Upper lobe of left lung (tissue), 4 donors: ENCODE measurements around the gene ANKRD63.

Experiments used
- POLR2AphosphoS5 ChIP-seq, 2 donors: sonication (generic); formaldehyde crosslinking; IDR thresholded peaks; one replicate each; pipeline ENCODE4 v1.5.1; 2017; ENCODE audit warnings: antibody characterized with exemption in 2 of 2
- TF ChIP-seq, protein P1 (sequence below), 6 experiments: fragments of 450-650 bp in 4 of 6; fragments of 200-600 bp in 2 of 6; sonication (generic) in 2 of 6; IDR thresholded peaks; one replicate each; pipeline ENCODE4 v1.5.1; 2016 to 2019; ENCODE audit warnings: antibody characterized with exemption in 6 of 6

DNA sequence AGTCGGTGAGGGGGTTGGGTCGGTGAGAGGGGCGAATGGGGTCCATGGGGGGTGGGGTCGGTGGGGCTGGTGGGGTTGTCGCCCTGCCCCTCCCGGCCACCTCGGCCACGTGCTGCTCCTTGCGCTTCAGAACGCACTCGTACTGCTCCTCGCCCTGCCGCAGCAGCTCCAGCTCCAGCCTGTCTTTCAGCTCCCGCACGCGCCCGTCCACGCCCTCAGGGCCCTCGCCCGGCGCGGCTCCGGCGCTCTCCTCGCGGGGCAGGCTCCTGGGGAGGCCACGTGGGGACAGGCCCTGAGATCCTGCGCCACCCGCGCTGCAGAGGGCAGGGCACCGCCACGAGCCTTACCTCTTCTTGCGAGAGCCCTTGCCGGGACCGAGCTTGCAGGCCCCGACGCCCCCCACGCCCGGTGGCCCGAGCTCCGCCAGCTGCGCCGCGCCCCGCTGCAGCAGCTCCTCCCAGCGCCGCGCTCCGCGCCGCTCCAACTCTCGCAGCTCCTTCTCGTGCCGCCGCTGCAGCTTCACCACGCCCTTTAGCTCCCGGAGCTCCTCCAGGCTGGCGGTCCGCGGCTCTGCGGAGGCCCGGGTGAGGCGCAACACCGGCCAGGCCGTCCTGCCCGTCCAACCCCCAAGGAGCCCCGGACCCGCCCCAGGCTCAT is 8.2 kb upstream of the ANKRD63 start:
- TF ChIP-seq, protein P1, sequence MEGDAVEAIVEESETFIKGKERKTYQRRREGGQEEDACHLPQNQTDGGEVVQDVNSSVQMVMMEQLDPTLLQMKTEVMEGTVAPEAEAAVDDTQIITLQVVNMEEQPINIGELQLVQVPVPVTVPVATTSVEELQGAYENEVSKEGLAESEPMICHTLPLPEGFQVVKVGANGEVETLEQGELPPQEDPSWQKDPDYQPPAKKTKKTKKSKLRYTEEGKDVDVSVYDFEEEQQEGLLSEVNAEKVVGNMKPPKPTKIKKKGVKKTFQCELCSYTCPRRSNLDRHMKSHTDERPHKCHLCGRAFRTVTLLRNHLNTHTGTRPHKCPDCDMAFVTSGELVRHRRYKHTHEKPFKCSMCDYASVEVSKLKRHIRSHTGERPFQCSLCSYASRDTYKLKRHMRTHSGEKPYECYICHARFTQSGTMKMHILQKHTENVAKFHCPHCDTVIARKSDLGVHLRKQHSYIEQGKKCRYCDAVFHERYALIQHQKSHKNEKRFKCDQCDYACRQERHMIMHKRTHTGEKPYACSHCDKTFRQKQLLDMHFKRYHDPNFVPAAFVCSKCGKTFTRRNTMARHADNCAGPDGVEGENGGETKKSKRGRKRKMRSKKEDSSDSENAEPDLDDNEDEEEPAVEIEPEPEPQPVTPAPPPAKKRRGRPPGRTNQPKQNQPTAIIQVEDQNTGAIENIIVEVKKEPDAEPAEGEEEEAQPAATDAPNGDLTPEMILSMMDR (IDR thresholded peaks at IDR 0.05) = no peak
- no peak for TF ChIP-seq POLR2AphosphoS5 (IDR thresholded peaks at IDR 0.05)
